Mesothelial cell of epicardium (in vitro differentiated cells): ENCODE measurements around the gene NSUN6. TPM values are rescaled to one million over a fixed set of nuclear protein-coding genes. Genes with fewer than 3 reads are reported as not detected.

Experiments used
- DNase-seq, 2 experiments: peaks; one replicate each; pipeline ENCODE4 v3.0.0; 2021; ENCODE audit warnings: low spot score in 2 of 2; ENCODE audit not compliant: unreplicated experiment in 2 of 2
- H3K27ac Mint-ChIP-seq: 2 replicates; pipeline ENCODE4 v1.8.0; 2021; ENCODE audit warnings: mixed read lengths
- H3K27me3 Mint-ChIP-seq: 2 replicates; pipeline ENCODE4 v1.8.0; 2021; ENCODE audit warnings: low read depth, mixed read lengths
- H3K36me3 Mint-ChIP-seq: 2 replicates; pipeline ENCODE4 v1.8.0; 2021; ENCODE audit warnings: mixed read lengths
- H3K4me1 Mint-ChIP-seq: 2 replicates; pipeline ENCODE4 v1.8.0; 2021; ENCODE audit warnings: mixed read lengths
- H3K4me3 Mint-ChIP-seq: 2 replicates; pipeline ENCODE4 v1.8.0; 2021; ENCODE audit warnings: mild to moderate bottlenecking, moderate library complexity, mixed read lengths
- H3K9me3 Mint-ChIP-seq: 2 replicates; pipeline ENCODE4 v1.8.0; 2021; ENCODE audit warnings: mixed read lengths
- total RNA-seq: library from RNA; stranded (reverse); gene quantifications from 3 replicates; pipeline ENCODE4 v1.2.1, GENCODE V29; 2021
- TF ChIP-seq, protein P1 (sequence below): fragments of 200-600 bp; sonication (generic); IDR thresholded peaks from one replicate; pipeline ENCODE4 v1.5.0; 2021; ENCODE audit warnings: antibody characterized with exemption; ENCODE audit not compliant: unreplicated experiment

Gene NSUN6
- total RNA-seq, 1 donor from 2014 or later = 22.2 TPM

DNA sequence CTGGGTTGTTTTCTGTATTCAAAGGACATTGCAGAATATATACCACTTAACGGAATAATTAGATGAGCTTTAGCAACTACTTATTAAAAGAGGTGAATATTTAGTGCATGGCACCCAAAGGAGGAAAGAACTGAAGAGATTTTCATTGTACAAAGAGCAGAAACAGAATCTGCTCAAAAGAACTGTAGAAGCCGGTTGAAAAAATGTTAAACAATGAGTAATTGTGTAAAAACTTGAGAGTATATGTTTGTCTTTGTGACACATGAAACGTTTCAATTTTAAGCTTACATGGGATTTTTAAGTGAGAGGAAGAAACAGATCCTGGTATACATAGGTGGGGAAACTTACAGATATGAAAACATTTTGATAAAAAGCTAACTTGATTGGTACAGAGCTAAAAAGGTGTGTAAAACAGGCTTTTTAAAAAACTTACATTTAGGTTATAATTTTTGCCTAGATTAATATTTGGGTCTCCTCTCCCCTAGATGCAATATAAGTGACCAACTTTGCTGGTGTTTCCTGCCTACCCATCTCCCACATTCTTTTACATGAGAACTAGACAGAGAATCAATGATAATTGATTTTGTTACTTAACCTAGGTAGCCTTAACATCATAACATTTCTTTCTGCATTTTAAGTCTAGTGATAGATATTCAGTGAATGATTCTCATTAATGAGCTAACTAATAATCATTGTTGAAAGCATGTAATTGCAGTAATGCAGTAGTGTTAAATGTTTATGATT, 14.6 kb upstream of the NSUN6 start:
- no peak overlapping the region for H3K4me3 Mint-ChIP-seq
- H3K9me3 Mint-ChIP-seq = no peaks in the 10 kb centered on the region
- DNase-seq = no peak
- H3K4me1 Mint-ChIP-seq = peaks cover 36% of the 10 kb centered on the region
- TF ChIP-seq, protein P1, sequence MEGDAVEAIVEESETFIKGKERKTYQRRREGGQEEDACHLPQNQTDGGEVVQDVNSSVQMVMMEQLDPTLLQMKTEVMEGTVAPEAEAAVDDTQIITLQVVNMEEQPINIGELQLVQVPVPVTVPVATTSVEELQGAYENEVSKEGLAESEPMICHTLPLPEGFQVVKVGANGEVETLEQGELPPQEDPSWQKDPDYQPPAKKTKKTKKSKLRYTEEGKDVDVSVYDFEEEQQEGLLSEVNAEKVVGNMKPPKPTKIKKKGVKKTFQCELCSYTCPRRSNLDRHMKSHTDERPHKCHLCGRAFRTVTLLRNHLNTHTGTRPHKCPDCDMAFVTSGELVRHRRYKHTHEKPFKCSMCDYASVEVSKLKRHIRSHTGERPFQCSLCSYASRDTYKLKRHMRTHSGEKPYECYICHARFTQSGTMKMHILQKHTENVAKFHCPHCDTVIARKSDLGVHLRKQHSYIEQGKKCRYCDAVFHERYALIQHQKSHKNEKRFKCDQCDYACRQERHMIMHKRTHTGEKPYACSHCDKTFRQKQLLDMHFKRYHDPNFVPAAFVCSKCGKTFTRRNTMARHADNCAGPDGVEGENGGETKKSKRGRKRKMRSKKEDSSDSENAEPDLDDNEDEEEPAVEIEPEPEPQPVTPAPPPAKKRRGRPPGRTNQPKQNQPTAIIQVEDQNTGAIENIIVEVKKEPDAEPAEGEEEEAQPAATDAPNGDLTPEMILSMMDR = no peak
- no peaks in the 10 kb centered on the region for H3K27me3 Mint-ChIP-seq
- H3K36me3 Mint-ChIP-seq = peaks cover 16% of the 10 kb centered on the region
- peak overlapping the region; percentile 41 for H3K27ac Mint-ChIP-seq

DNA sequence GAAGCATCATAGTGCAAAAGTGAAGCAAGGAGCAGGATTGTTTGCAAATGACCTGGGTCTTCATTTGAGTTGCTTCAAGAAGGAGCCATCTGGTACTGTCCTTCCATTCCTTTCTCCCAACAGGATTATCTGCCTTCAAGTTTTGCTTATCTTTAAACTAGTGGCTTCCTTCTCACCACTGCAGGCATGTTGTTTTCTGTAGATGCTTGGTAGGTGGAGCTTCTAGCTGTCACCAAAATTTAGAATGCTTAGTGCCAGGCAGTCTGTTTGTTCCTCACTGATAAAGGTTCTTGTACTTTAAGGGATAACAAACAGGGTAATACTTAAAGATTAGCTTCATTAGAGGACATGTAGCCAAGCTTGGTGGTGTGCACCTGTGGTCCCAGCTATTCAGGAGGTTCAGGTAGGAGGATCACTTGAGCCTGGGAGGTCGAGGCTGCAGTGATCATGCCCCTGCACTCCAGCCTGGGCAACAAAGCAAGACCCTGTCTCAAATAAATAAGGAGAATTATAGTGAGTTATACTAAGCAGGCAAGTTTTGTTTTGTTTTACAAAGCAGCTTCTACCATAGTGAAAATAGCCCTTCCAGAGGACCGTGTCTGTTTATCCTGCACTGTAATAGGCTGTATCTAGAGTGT, 13.6 kb upstream of the NSUN6 start:
- H3K4me1 Mint-ChIP-seq = peaks cover 44% of the 10 kb centered on the region
- DNase-seq = no peak
- H3K4me3 Mint-ChIP-seq = no peak overlapping the region
- TF ChIP-seq, protein P1 = no peak
- no peak overlapping the region for H3K27ac Mint-ChIP-seq
- peaks cover 10% of the 10 kb centered on the region for H3K36me3 Mint-ChIP-seq
- H3K9me3 Mint-ChIP-seq = no peaks in the 10 kb centered on the region
- no peaks in the 10 kb centered on the region for H3K27me3 Mint-ChIP-seq

DNA sequence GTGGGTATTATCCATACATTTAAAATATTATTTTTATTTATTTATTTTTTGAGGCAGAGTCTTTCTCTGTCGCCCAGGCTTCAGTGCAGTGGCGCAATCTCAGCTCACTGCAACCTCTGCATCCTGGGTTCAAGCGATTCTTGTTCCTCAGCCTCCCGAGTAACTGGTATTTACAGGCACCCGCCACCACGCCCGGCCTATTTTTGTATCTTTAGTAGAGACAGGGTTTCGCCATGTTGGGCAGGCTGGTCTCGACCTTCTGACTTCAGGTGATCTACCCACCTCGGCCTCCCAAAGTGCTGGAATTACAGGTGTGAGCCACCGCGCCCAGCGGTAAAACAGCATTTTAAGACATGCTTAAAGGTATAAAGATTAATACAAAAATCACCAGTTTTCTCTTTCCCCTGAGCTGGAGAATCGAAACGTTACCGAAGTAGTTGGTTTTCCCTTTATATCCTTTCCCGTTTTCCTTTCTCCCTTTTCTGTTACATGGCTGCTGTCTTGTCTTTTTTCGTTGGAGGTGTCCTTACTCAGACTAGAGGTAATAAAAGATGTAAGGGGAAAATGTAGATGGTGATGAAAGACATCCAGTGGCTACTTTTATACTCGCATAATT, 9.5 kb upstream of the NSUN6 start:
- peak overlapping the region; percentile 96 for H3K4me3 Mint-ChIP-seq
- peaks cover 2% of the 10 kb centered on the region for H3K36me3 Mint-ChIP-seq
- no peak for DNase-seq
- H3K27ac Mint-ChIP-seq = peak overlapping the region; percentile 84
- H3K9me3 Mint-ChIP-seq = no peaks in the 10 kb centered on the region
- no peaks in the 10 kb centered on the region for H3K27me3 Mint-ChIP-seq
- TF ChIP-seq, protein P1 = no peak
- H3K4me1 Mint-ChIP-seq = peaks cover 39% of the 10 kb centered on the region

DNA sequence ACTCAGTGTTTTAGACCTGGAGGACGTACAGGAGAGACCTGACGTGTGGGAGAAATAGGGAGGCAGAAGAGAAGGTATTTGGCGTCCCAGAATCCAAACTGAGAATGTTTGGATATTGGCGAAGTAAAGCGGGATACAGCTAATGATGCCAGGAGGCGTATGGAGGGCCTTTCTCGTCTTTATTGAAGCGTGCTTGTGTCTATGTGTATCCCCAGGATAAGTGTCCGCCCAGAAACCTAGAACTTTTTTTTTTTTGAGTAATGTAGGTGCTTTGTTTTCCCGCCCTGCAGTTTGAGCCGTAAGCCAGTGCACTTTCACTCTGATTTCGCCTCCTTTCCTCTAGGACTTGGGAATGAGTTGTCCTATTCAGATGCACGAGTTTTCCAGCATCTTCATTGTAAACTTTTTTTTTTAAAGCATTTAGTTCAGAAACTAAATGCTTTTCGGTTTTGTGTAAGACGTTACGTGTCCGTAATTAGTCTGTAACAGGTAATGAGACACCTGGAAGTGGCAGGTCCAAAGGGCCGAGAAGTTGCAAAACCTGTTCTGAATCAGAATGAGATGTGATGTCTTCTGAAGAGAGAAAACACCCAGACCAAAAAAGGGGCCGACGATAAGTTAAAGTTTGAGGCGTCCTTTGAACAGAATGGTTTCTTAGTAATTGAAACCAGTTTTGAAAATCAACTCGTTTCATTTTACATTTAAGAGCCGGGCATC, 8.6 kb upstream of the NSUN6 start:
- Mint-ChIP-seq H3K27ac (peak overlapping the region; percentile 98), H3K4me1 (peaks cover 32% of the 10 kb centered on the region), H3K36me3 (peaks cover 2% of the 10 kb centered on the region), H3K4me3 (peak overlapping the region; percentile 96), H3K9me3 (no peaks in the 10 kb centered on the region), H3K27me3 (no peaks in the 10 kb centered on the region)
- DNase-seq = no peak
- TF ChIP-seq, protein P1 = no peak

DNA sequence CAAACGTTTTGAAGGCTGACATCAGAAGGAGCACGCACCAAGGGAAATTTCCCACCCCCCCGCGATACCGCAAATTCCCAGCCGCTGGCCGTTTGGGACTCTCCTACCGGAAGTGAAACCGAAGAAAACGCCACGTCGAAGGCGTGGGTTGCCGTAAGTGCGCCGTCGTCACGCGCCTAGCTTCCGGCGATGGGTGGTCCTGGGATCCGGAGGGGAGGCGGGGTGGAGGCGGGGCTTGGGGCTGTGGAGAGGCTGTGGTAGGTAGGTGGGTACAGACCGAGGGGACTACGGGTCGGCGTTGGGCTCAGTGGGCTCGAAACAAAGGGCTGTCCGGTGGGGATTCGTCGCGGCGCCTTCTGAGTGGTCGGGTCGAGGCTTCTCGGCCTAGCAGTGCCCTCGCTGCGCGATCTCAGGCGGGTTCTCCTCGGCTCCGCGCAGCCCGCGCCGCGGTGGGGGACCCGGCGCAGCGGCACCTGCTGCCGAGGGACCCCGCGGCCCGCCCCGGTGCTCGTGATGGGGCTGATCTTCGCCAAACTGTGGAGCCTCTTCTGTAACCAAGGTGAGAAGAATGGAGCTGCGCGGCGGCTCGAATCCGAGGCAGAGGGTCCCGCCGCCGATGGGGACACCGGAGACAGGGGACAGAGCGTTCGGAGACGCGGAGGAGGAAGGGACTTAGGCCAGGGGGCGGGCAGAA, 7.9 kb upstream of the NSUN6 start, which contains the start of gene ARL5B:
Gene ARL5B, plus strand, starts transcription at position 307 of the 694 bp plus-strand sequence. Its CDS starts 207 bp downstream, at position 514.
- Mint-ChIP-seq H3K36me3 (peaks cover 2% of the 10 kb centered on the region), H3K9me3 (no peaks in the 10 kb centered on the region), H3K27me3 (no peaks in the 10 kb centered on the region), H3K4me1 (peaks cover 32% of the 10 kb centered on the region), H3K4me3 (peak within 1 kb of the TSS; percentile 96), H3K27ac (peak within 1 kb of the TSS; percentile 100)
- peak; percentile 93 to 95 for DNase-seq
- TF ChIP-seq, protein P1 = no peak
